Body of pancreas (tissue), 4 donors: ENCODE data around the gene CTDSPL. TPM values are rescaled to one million over a fixed set of nuclear protein-coding genes. Genes with fewer than 3 reads are reported as not detected.

Experiments
- ATAC-seq: fragments of 150-250 bp; one replicate; pipeline ENCODE4 v1.9.1; 2016
- DNase-seq, 4 donors: peaks; one replicate each; pipeline ENCODE4 v3.0.0-alpha.2; 2019
- H3K27ac ChIP-seq, 4 donors: fragments of 200-600 bp; sonication (generic); 1 replicate in 3 of 4; 2 replicates in 1 of 4; pipeline versions ENCODE4 v1.5.1 to v1.6.1; 2016 to 2019; ENCODE audit warnings: mild to moderate bottlenecking in 1 of 4, mixed read lengths in 1 of 4, moderate library complexity in 1 of 4
- H3K27me3 ChIP-seq, 2 donors: fragments of 200-600 bp; sonication (generic); one replicate each; pipeline ENCODE4 v1.6.0; 2016; ENCODE audit warnings: mild to moderate bottlenecking in 1 of 2
- H3K36me3 ChIP-seq, 2 donors: fragments of 200-600 bp; sonication (generic); replicated peaks in 1 of 2; 2 replicates each; pipeline ENCODE4 v1.5.1; 2016; ENCODE audit warnings: low read depth in 2 of 2; ENCODE audit not compliant: insufficient read depth in 1 of 2
- H3K4me1 ChIP-seq: fragments of 200-600 bp; sonication (generic); one replicate; pipeline ENCODE4 v1.6.0; 2016
- H3K4me3 ChIP-seq, 2 donors: fragments of 200-600 bp; sonication (generic); 1 replicate in 1 of 2; 2 replicates in 1 of 2; pipeline ENCODE4 v1.5.1; 2016 to 2019
- H3K9me3 ChIP-seq, 3 donors: fragments of 200-600 bp; sonication (generic); 1 replicate in 2 of 3; 2 replicates in 1 of 3; pipeline ENCODE4 v1.5.1; 2016
- CTCF ChIP-seq, 7 experiments: fragments of 450-650 bp in 4 of 7; fragments of 200-600 bp in 3 of 7; sonication (generic) in 3 of 7; IDR thresholded peaks; one replicate each; pipeline ENCODE4 v1.5.1; 2016 to 2019; ENCODE audit warnings: antibody characterized with exemption in 7 of 7
- POLR2A ChIP-seq, 3 donors: fragments of 450-650 bp; IDR thresholded peaks; one replicate each; pipeline ENCODE4 v1.6.1; 2016; ENCODE audit warnings: antibody characterized with exemption in 3 of 3, mild to moderate bottlenecking in 2 of 3
- WGBS, 2 donors: methylation state at CpG; one replicate each; pipeline ENCODE4 v1.1.5; 2017; 5-methylcytosine and 5-hydroxymethylcytosine counted together
- intact Hi-C: fragments of 100-400 bp; cut with DNase I; formaldehyde crosslinking; loops from one replicate; pipeline ENCODE4 v1.15.1; 2023
- total RNA-seq, 2 donors: library from RNA; depleted of rRNA; stranded (reverse); fragments of >200 nt; gene quantifications; one replicate each; pipeline ENCODE4 v1.1.0, GENCODE V29; 2016

The CTDSPL gene
- total RNA-seq, 2 donors from 2014 or later, result 23.6 to 25.4 TPM

GRCh38 chr3:37923569-37924040 is 61.9 kb downstream of the CTDSPL start:
- Histone ChIP-seq H3K27me3 (no peaks in the 10 kb centered on the region), H3K9me3 (no peaks in the 10 kb centered on the region), H3K4me1 (peaks cover 37% of the 10 kb centered on the region), H3K36me3 (no peaks in the 10 kb centered on the region), H3K4me3 (no peak overlapping the region), H3K27ac (no peak overlapping the region)
- intact Hi-C loops, result no loop called here
- ATAC-seq, result no peak
- no peak for TF ChIP-seq CTCF (IDR thresholded peaks at IDR 0.05)
- TF ChIP-seq POLR2A (IDR thresholded peaks at IDR 0.05), result no peak
- WGBS, 2 donors, result 72 to 73% methylated on average over 3 of the region's 3 CpGs
- no peak for DNase-seq

GRCh38 chr3:37924453-37924852 is 62.8 kb downstream of the CTDSPL start:
- TF ChIP-seq CTCF (IDR thresholded peaks at IDR 0.05) (no peak), POLR2A (IDR thresholded peaks at IDR 0.05) (no peak)
- Histone ChIP-seq H3K4me1 (peaks cover 37% of the 10 kb centered on the region), H3K27me3 (no peaks in the 10 kb centered on the region), H3K4me3 (no peak overlapping the region), H3K27ac (peak overlapping the region in 1 of 4 donors; percentile 20), H3K36me3 (no peaks in the 10 kb centered on the region), H3K9me3 (no peaks in the 10 kb centered on the region)
- 41 to 46% methylated on average over 7 of the region's 7 CpGs for WGBS, 2 donors
- no peak for DNase-seq
- intact Hi-C loops, result no loop called here
- ATAC-seq, result no peak

- no peaks in the 10 kb centered on the region for H3K9me3 ChIP-seq
- WGBS, 2 donors, result 82 to 90% methylated on average over 2 of the region's 2 CpGs
- intact Hi-C loops, result no loop called here
- no peaks in the 10 kb centered on the region for H3K27me3 ChIP-seq
- TF ChIP-seq POLR2A (IDR thresholded peaks at IDR 0.05) (no peak), CTCF (IDR thresholded peaks at IDR 0.05) (no peak)
- no peak for DNase-seq
- ATAC-seq, result no peak
- no peak overlapping the region for H3K4me3 ChIP-seq
- peak overlapping the region in 2 of 4 donors; percentile 20 to 27 for H3K27ac ChIP-seq
- peaks cover 37% of the 10 kb centered on the region for H3K4me1 ChIP-seq
- no peaks in the 10 kb centered on the region for H3K36me3 ChIP-seq
Measured at GRCh38 chr3:37925157-37925556, 63.5 kb downstream of the CTDSPL start.

GRCh38 chr3:37926611-37927010 is 64.9 kb downstream of the CTDSPL start:
- intact Hi-C loops, result no loop called here
- ATAC-seq, result no peak
- Histone ChIP-seq H3K9me3 (no peaks in the 10 kb centered on the region), H3K27ac (no peak overlapping the region), H3K36me3 (no peaks in the 10 kb centered on the region), H3K4me1 (peaks cover 32% of the 10 kb centered on the region), H3K27me3 (no peaks in the 10 kb centered on the region), H3K4me3 (no peak overlapping the region)
- no peak for DNase-seq
- TF ChIP-seq POLR2A (IDR thresholded peaks at IDR 0.05) (no peak), CTCF (IDR thresholded peaks at IDR 0.05) (no peak)
- WGBS, 2 donors, result 86 to 87% methylated on average over 3 of the region's 3 CpGs

- Histone ChIP-seq H3K27me3 (no peaks in the 10 kb centered on the region), H3K4me3 (no peak overlapping the region), H3K9me3 (no peaks in the 10 kb centered on the region), H3K36me3 (no peaks in the 10 kb centered on the region), H3K27ac (no peak overlapping the region), H3K4me1 (peaks cover 12% of the 10 kb centered on the region)
- DNase-seq, result no peak
- TF ChIP-seq POLR2A (IDR thresholded peaks at IDR 0.05) (no peak), CTCF (IDR thresholded peaks at IDR 0.05) (no peak)
- 90 to 95% methylated on average over 2 of the region's 2 CpGs for WGBS, 2 donors
- no peak for ATAC-seq
- intact Hi-C loops, result no loop called here
Measured at GRCh38 chr3:37930495-37930894, 68.8 kb downstream of the CTDSPL start.
